GM21786 (cell line): Measurements from ENCODE around the gene LIN28B.
"Not testable (repeated sequence)": the region's sequence is repeated elsewhere in the genome, so short reads cannot be mapped to it uniquely, and the experiment has no call there.

ENCODE experiments used
- ATAC-seq: cut with Tn5 transposase; IDR thresholded peaks from one replicate; pipeline ENCODE4 v1.9.1; 2021; ENCODE audit not compliant: unreplicated experiment

Gene LIN28B

GRCh38 chr6:105005451-105005850, 48.5 kb downstream of the LIN28B start:
- ATAC-seq = no peak

DNA sequence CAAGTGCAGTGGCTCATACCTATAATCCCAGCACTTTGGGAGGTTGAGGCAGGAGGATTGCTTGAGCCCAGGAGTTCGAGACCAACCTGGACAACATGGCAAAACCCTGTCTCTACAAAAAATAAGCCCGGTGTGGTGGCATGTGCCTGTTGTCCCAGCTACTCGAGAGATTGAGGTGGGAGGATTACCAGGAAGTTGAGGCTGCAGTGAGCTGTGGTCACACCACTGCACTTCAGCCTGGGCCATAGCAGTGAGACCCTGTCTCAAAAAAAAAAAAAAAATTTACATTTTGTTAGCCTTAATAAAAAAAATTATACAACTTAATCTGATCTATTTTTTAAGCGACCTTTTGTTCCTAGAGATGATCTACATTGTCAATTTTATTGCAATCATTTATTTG, 56.6 kb downstream of the LIN28B start:
- ATAC-seq = not testable (repeated sequence)

DNA sequence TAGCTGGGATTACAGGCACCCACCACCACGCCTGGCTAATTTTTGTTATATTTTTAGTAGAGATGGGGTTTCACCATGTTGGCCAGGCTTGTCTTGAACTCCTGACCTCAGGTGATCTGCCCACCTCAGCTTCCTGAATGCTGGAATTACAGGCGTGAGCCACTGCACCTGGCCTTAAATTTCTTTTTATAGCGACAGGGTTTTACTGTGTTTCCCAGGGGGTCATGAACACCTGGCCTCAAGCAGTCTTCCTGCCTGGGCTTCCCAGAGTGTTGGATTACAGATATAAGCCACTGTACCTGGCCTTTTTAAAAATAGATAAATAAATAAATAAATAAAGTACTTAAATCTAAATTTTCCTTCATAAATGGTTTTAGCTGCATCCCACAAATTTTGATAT, 57.5 kb downstream of the LIN28B start:
- no peak for ATAC-seq

DNA sequence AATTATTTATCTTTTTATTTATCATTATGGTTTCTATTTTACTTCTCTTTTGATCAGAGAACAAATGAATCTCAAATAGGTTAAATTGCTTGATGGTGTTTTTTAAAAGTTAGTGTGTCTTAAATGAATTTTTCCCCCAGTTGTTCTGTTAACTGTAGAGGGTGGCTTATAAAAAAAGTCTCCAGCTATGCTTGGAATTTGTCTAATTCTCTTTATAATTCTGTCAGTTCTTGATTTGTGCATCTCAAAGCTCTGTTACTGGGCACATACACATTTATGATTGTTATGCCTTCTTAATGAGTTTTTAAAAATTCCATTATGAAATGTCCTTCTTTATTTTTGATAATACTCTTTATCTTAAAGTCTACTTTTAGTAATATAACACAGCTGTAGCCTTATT, 58.0 kb downstream of the LIN28B start:
- no peak for ATAC-seq

DNA sequence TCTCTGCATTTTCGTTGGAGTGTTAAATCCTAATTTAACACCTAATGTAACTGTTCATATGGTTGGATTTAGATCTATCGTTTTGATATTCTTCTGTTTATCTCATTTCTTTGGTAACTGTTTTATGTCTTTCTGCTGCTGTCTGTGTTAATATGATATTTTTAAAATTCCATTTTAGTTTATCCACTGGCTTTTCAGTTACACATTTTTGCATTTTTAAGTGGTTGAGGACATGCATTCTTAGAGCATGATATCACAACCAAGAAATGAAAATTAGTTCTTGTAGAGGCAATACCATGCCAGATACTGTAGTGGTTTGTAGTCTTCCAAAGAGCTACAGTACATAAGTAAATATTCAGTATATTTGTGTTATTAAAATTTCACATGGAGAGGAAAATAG, 58.6 kb downstream of the LIN28B start:
- ATAC-seq = no peak

GRCh38 chr6:105019285-105019684, 62.4 kb downstream of the LIN28B start:
- ATAC-seq = no peak

DNA sequence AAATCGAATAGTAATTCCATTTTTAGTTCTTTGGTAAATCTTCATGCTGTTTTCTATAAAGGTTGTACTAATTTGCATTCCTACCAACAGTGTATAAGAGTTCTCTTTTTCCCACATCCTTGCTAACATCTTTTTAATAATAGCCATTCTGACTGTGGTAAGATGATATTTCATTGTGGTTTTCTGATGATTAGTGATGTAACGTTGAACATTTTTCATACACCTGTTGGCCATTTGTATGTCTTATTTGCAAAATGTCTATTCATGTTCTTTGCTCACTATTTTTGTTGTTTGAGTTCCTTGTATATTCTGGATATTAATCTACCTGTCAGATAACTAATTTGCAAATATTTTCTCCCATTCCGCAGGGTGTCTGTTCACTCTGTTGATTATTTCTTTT, 64.5 kb downstream of the LIN28B start:
- ATAC-seq = no peak

DNA sequence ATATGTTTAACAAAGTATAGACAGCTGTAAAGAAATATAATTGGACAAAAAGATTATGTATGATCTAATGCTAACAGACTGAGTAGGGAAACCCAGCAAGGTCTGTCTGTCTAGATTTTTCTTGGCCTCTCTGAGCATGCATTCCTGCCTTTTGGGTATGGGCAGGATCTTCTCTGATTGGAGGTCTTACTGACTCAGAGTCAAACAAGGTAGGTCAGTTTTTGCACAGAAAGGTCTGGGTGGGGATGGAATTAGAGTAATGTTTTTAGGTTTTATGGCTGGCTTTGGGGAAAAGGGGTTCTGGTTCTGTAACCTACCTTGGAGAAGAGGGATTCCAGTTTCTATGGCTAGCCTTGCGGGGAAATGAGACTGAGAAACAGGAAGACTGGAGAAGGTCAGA, 65.5 kb downstream of the LIN28B start:
- no peak for ATAC-seq

DNA sequence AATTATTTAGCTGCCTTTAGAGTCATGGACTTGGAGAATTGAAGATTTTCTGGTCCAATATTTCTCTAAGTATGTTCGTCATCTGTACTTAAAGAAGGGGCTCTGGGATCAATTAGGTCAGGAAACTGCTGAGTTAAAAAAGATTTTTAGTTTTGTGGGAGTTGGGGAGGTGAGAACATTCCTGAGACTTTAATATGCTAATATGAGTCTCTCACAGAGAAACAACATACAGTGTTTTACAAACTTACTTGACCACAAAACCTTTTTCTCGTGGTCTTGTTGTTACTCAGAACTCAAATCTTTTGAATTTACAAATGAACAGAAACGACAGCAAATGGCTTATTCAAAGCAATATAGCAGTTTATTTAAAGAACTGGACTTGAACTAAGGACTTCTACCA, 67.9 kb downstream of the LIN28B start:
- no peak for ATAC-seq

DNA sequence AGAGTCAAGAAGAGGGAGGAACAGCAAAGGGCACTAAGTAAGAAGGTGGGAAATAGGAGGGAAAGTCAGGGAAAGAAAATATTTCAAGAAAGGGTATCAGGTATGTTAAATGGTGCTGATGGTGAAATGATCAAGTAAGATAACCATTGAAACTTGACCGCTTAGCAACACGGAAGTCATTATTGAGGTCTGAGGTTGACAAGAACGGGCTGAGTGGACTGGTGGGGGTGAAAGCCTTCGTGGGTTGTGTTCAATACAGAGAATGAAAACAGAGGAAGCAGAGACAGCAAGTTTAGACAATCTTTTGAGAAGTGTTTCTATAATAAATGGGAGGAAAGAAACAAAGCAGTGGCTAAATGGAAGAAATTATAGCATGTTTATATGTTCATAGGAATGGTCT, 72.0 kb downstream of the LIN28B start:
- no peak for ATAC-seq

DNA sequence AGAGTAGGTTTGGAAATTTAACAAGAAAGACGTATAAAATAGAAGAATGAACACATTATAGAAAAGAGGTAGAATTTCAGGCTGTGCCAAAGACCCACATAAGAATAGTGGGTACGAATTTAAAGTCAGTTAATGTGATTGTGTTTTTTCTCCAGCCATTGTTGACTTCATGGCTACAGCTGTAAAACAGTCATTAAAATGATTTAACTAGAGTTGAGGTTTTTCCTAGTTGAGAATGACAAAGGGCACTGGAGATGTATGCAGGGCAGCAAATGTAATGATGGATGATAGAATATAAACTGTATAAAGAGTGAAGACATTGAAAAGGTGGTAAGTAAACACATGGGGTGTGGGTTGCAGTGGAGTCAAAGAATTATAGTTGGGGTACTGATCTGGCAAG, 72.7 kb downstream of the LIN28B start:
- no peak for ATAC-seq

DNA sequence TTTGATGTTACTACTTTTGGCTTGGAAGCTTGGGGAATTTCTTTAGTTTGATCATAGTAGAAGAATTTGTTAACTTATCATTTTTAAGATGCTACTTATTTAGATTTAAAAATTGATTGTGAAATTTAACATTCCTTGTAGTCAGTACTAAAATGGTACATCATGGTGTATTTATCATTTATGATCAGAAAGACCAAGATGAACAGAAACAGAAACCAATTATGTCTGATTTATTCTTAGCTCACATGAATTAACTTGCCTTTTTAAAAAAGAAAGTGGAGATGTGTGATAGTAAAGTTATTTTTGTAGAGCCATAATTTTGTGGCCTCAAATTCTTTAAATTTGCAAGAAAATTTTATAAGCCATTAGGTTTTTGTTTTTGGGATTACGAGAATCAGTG, 77.6 kb downstream of the LIN28B start:
- no peak for ATAC-seq

DNA sequence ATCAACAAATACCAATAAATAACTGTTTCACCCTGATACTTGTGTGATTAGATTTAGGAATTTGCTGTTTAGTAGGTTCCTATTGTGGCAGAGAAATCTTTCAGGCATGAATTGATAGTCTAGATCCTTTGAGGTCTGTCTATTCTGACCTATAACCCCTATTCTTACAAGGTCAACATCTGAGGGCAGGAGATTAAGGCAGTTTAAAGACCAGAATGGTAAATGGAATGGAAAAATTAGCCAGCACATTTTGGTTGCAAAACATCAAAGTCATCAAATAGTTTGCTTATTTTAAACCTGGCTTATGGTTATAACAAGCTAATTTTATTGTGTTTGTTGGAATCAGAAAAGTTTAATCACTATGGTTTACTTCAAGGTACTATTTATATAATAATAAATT, 78.4 kb downstream of the LIN28B start:
- no peak for ATAC-seq

DNA sequence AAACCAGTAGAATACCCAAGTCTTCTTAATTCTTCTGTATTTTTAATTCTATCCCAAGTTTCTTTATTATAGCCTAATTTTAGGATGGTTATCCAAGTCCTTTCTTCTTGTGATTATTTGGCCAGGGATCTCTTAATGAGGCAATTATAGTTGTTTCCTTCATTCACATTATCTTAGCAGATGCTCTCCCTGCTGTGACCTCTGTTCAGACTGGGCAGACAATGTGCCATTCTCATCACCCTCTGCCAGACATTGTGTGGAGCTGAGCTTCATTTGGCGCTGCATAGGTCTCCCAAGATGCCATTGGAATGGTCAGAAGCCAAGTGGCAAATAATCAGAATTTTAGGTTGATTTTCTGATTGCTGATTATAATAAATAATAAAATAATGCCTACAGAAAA, 79.4 kb downstream of the LIN28B start:
- ATAC-seq = no peak

DNA sequence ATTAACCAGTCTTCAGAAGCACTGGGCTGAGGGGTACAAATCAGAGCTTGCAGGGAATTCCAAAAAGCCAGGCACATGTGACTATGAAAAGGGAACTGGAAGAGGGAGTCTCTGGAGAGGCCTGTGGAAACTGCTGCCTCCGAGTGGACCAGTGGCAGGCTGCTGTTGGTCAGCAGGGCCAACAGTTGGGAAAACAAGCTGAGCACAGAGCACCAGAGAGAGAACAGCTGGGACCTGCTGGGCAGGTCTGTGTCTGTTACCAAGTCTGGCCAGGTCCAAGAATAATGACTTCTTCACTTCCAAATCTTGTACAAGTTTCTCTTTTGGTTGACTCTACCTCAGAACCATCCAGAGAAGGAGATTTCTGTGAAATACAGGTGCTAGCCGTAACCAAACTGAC, 81.4 kb downstream of the LIN28B start:
- no peak for ATAC-seq

GRCh38 chr6:105041880-105042279, 85.0 kb downstream of the LIN28B start:
- ATAC-seq = no peak

- ATAC-seq = no peak
Observed at GRCh38 chr6:105042648-105043047, 85.7 kb downstream of the LIN28B start.

DNA sequence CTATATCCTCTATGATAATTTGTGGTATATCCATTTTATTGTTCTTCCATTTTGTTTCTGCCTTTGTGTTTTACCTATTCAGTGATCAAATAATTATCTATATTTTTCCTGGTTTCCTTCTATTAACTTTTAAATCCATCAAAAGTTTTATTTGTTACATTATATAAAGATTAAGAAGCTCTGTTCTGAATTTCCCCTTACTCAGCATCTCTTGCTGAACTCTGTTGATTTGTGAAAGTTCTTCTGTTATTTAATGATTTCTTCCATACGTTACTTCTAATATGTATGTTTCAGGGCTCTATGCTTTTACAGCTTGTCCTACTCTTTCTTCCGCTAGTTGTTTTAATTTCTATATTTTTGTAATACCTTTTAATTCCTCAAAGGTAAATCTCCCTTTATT, 87.1 kb downstream of the LIN28B start:
- ATAC-seq = no peak

DNA sequence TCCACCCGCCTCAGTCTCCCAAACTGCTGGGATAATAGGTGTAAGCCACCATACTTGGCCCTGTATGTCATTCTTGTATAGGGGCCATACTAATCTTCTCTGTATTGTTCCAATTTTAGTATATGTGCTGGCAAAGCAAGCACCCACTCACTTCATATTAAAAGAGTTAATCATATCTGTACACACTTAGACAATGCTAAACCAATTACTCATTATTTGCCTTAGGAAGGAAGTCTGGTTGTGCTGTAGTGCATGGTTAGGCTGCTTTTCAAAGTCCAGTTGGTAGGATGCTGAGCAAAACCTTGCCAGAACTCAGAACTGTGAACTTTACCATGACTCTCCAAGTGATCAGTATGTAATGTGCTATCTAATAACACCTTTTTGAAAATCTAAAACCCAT, 88.6 kb downstream of the LIN28B start:
- ATAC-seq = no peak

DNA sequence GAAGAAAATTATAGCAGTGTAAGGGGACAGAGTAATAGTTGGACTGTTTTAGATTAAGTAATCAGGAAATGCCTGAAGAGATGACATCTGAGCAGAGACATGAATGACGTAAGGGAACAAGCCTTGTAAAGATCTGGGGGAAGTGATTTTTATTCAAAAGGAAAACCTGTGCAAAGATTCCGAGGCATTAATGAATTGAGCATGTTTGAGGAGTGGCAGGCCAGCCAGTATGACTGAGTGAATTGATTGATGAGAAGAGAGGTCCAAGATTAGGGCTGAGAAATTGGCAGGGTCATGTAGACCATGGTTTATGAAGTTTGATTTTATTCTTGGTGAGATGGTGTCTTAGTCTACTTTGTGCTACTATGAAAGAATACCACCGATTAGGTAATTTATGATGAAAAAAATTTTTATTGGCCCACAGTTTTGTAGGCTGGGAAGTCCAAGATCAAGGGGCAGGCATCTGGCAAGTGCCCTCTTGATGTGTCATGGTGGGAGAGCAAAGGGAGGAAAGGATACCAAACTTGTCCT, 95.1 kb downstream of the LIN28B start:
- ATAC-seq = no peak

DNA sequence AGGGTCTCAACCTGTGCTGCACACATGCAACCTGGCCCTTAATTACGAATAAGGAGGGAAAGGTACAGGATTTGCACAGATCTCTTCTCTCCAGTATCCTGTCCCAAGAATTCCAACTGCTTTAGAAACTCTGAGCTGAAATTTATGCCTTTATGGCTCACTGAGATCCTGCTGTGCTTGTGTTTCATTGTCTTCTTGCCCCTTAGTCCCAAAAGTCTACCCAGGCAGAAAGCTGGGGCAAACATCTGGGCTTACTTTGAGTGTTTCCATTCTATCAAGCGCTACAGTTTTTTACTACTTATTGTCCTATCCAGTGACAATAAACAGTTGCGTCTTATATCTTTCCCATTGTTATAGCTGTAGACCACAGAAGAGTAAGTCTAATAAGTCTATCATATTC, 99.7 kb downstream of the LIN28B start:
- ATAC-seq = no peak

DNA sequence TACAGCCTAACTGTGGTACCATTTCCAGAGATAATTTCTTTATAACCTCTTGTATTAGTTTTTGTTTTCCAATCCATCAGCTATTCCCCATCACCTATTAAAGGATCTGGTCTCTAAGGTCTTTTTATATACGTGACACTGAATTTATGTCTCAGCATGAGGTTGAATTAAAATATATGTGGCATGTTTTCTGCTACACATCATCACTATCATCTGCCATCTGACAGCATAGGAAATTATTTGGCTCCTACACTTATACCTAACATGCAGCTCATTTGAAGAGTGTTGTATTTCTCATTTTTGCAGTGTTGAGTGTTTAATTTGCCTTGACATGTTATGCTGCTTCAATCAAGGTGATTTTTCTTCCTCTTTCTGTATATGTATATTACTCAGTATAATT, 100.3 kb downstream of the LIN28B start:
- ATAC-seq = no peak

GRCh38 chr6:105058316-105058715, 101.4 kb downstream of the LIN28B start:
- ATAC-seq = no peak

- ATAC-seq = no peak
Observed at GRCh38 chr6:105058846-105059245, 101.9 kb downstream of the LIN28B start.
